Suprapubic skin (tissue), 4 donors: ENCODE results near the gene SCYL1. TPM values are rescaled to one million over a fixed set of nuclear protein-coding genes. Genes with fewer than 3 reads are reported as not detected.
A peak's percentile ranks its signal among the peaks of the same experiment; 100 is the strongest.

ENCODE experiments used
- DNase-seq, 2 donors: peaks; one replicate each; pipeline ENCODE4 v3.0.0-alpha.2; 2019; ENCODE audit warnings: low spot score in 2 of 2
- H3K27ac ChIP-seq: fragments of 200-600 bp; sonication (generic); one replicate; pipeline ENCODE4 v1.5.1; 2019
- H3K27me3 ChIP-seq: fragments of 200-600 bp; sonication (generic); one replicate; pipeline ENCODE4 v1.5.1; 2019
- H3K36me3 ChIP-seq: fragments of 200-600 bp; sonication (generic); one replicate; pipeline ENCODE4 v1.5.1; 2019
- H3K4me1 ChIP-seq: fragments of 200-600 bp; sonication (generic); one replicate; pipeline ENCODE4 v1.5.1; 2019
- H3K4me3 ChIP-seq: fragments of 200-600 bp; sonication (generic); one replicate; pipeline ENCODE4 v1.5.1; 2019; ENCODE audit warnings: mild to moderate bottlenecking
- H3K9me3 ChIP-seq: fragments of 200-600 bp; sonication (generic); one replicate; pipeline ENCODE4 v1.5.1; 2019
- CTCF ChIP-seq, 2 donors: fragments of 200-600 bp in 1 of 2; fragments of 450-650 bp in 1 of 2; sonication (generic) in 1 of 2; IDR thresholded peaks; one replicate each; pipeline ENCODE4 v1.5.1; 2016 to 2019; ENCODE audit warnings: antibody characterized with exemption in 2 of 2, mild to moderate bottlenecking in 1 of 2, moderate library complexity in 1 of 2
- EP300 ChIP-seq: sonication (generic); formaldehyde crosslinking; IDR thresholded peaks from one replicate; pipeline ENCODE4 v1.6.1; 2017; ENCODE audit warnings: antibody characterized with exemption
- POLR2A ChIP-seq, 2 donors: fragments of 450-650 bp; IDR thresholded peaks; one replicate each; pipeline ENCODE4 v1.6.1; 2017; ENCODE audit warnings: antibody characterized with exemption in 2 of 2, mild to moderate bottlenecking in 2 of 2, moderate library complexity in 2 of 2
- POLR2AphosphoS5 ChIP-seq, 3 donors: sonication (generic); formaldehyde crosslinking; IDR thresholded peaks; one replicate each; pipeline ENCODE4 v1.6.1; 2017; ENCODE audit warnings: antibody characterized with exemption in 3 of 3
- WGBS: methylation state at CpG from one replicate; pipeline ENCODE4 v1.1.5; 2018; 5-methylcytosine and 5-hydroxymethylcytosine counted together
- total RNA-seq, 4 donors: library from RNA; depleted of rRNA; stranded (reverse); fragments of >200 nt; gene quantifications; one replicate each; pipeline ENCODE4 v1.1.0, GENCODE V29; 2016

Gene SCYL1
- total RNA-seq, 4 donors from 2014 or later: 63.2 to 83.6 (median 78.4) TPM

GRCh38 chr11:65536412-65537295 lies 11.8 kb downstream of the SCYL1 start:
- H3K9me3 ChIP-seq: no peaks in the 10 kb centered on the region
- TF ChIP-seq EP300 (no peak), POLR2A (IDR thresholded peaks at IDR 0.05) (no peak), POLR2AphosphoS5 (IDR thresholded peaks at IDR 0.05) (no peak), CTCF (IDR thresholded peaks at IDR 0.05) (no peak)
- no peaks in the 10 kb centered on the region for H3K27me3 ChIP-seq
- no peak overlapping the region for H3K4me3 ChIP-seq
- H3K36me3 ChIP-seq: peaks cover 66% of the 10 kb centered on the region
- no peak overlapping the region for H3K27ac ChIP-seq
- 79% methylated on average over 7 of the region's 12 CpGs for WGBS
- no peak for DNase-seq
- H3K4me1 ChIP-seq: peaks cover 29% of the 10 kb centered on the region

DNA sequence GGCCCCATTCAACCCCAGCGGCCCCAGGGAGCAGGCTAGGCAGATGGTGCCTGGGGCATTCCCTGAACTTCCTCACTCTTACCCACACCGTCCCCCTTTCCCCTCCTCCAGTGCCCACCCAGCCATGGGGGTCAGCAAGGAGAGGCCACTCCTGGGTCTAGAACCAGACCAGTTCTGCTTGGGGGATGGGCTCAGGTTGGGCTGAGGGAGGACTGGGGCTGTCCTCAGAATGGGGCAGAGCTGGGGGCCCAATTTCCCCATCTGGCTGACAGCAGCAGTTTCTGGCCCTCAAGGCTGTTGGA lies 12.4 kb downstream of the SCYL1 start:
- peaks cover 33% of the 10 kb centered on the region for H3K4me1 ChIP-seq
- 65% methylated on average over 2 of the region's 2 CpGs for WGBS
- TF ChIP-seq POLR2A (IDR thresholded peaks at IDR 0.05) (no peak), EP300 (no peak), POLR2AphosphoS5 (IDR thresholded peaks at IDR 0.05) (no peak), CTCF (IDR thresholded peaks at IDR 0.05) (no peak)
- no peak for DNase-seq
- H3K27ac ChIP-seq: no peak overlapping the region
- no peaks in the 10 kb centered on the region for H3K27me3 ChIP-seq
- H3K4me3 ChIP-seq: no peak overlapping the region
- H3K36me3 ChIP-seq: peaks cover 60% of the 10 kb centered on the region
- no peaks in the 10 kb centered on the region for H3K9me3 ChIP-seq

GRCh38 chr11:65537620-65538231 lies 12.8 kb downstream of the SCYL1 start:
- TF ChIP-seq POLR2AphosphoS5 (IDR thresholded peaks at IDR 0.05): no peak
- no peak for TF ChIP-seq EP300
- no peak for TF ChIP-seq POLR2A (IDR thresholded peaks at IDR 0.05)
- TF ChIP-seq CTCF (IDR thresholded peaks at IDR 0.05): no peak
- no peaks in the 10 kb centered on the region for H3K27me3 ChIP-seq
- H3K4me1 ChIP-seq: peaks cover 33% of the 10 kb centered on the region
- H3K27ac ChIP-seq: no peak overlapping the region
- no peaks in the 10 kb centered on the region for H3K9me3 ChIP-seq
- peaks cover 55% of the 10 kb centered on the region for H3K36me3 ChIP-seq
- H3K4me3 ChIP-seq: no peak overlapping the region
- WGBS: 85% methylated on average over 9 of the region's 18 CpGs
- no peak for DNase-seq

- Histone ChIP-seq H3K4me3 (no peak overlapping the region), H3K4me1 (peaks cover 33% of the 10 kb centered on the region), H3K9me3 (no peaks in the 10 kb centered on the region), H3K27me3 (no peaks in the 10 kb centered on the region), H3K27ac (peak overlapping the region; percentile 95), H3K36me3 (peaks cover 48% of the 10 kb centered on the region)
- DNase-seq: no peak
- 94% methylated on average over 18 of the region's 43 CpGs for WGBS
- TF ChIP-seq EP300 (no peak), POLR2AphosphoS5 (IDR thresholded peaks at IDR 0.05) (no peak)
Measured at GRCh38 chr11:65538232-65538914, 13.5 kb downstream of the SCYL1 start.

DNA sequence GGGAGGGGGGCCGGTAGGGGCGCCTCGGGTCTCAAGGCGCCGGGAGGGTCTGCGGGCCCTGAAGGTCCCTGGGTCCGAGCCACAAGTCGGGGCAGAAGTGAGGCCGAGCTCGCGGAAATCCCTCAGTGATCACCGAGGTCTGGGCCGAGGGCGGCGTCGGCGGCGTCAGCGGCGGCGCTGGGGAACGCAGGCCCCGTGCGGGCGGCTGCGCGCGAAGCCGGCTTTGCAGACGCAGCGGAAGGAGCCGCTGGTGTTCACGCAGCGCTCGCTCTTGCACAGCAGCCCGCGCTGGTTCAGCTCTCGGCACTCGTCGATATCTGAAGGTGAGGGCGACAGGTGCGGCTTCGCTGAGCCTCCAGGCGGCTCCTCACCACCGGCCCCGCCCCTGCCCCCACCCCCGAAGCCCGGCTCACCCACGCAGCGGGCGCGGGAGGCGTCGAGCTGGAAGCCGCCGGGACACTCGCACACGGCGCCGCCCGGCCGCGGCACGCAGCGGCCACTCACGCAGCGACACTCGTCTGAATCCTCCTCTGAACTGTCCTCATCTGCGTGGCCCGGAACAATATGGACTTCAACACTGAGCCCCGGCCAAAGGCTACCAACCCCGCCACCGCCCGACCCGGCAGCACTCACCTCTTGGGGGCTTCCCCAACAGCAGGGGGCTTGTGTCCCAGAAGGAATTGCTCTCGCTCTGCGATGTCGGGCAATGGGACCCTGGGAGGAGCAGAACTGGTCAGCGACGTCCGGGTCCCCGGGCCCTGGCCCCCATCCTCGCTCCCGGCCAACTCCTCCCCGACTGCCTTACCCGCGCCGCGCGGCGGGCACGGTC lies 14.2 kb downstream of the SCYL1 start:
- Histone ChIP-seq H3K4me1 (peaks cover 33% of the 10 kb centered on the region), H3K9me3 (no peaks in the 10 kb centered on the region), H3K27me3 (no peaks in the 10 kb centered on the region), H3K27ac (peak overlapping the region; percentile 95), H3K36me3 (peaks cover 41% of the 10 kb centered on the region), H3K4me3 (peak overlapping the region; percentile 61)
- 38% methylated on average over 36 of the region's 92 CpGs for WGBS
- DNase-seq: peak in 1 of 2 donors; percentile 74
- no peak for TF ChIP-seq POLR2AphosphoS5 (IDR thresholded peaks at IDR 0.05)
- TF ChIP-seq CTCF (IDR thresholded peaks at IDR 0.05): no peak
- no peak for TF ChIP-seq POLR2A (IDR thresholded peaks at IDR 0.05)
